Fibroblast of pulmonary artery (primary cell): ENCODE data around the gene RAX.
"Not testable (repeated sequence)": the region's sequence is repeated elsewhere in the genome, so short reads cannot be mapped to it uniquely, and the experiment has no call there.

Source experiments
- DNase-seq: peaks from one replicate; pipeline ENCODE4 v3.0.0-alpha.2; 2010; ENCODE audit warnings: low read depth
- H3K4me3 ChIP-seq: replicated peaks from 2 replicates; pipeline ENCODE4 v1.5.1; 2011; ENCODE audit warnings: low read depth, mild to moderate bottlenecking, control low read depth, low read length, moderate library complexity
- CTCF ChIP-seq: IDR thresholded peaks from 2 replicates; pipeline ENCODE4 v1.5.1; 2011; ENCODE audit warnings: mild to moderate bottlenecking, control low read depth, low read length, inconsistent platforms; ENCODE audit errors: missing control alignments

RAX gene

GRCh38 chr18:59265246-59265973 is 7.8 kb downstream of the RAX start:
- H3K4me3 ChIP-seq = peak overlapping the region; percentile 24
- DNase-seq = no peak
- TF ChIP-seq CTCF = no peak

GRCh38 chr18:59264651-59265245 is 8.5 kb downstream of the RAX start:
- no peak for DNase-seq
- no peak overlapping the region for H3K4me3 ChIP-seq
- TF ChIP-seq CTCF = no peak

- no peak for TF ChIP-seq CTCF
- no peak for DNase-seq
- H3K4me3 ChIP-seq = no peak overlapping the region
Observed at GRCh38 chr18:59264121-59264571, 9.1 kb downstream of the RAX start.

GRCh38 chr18:59263661-59264060 is 9.6 kb downstream of the RAX start:
- no peak for DNase-seq
- H3K4me3 ChIP-seq = no peak overlapping the region
- TF ChIP-seq CTCF = no peak

- not testable (repeated sequence) for DNase-seq
Observed at GRCh38 chr18:59262243-59262642, 11.0 kb downstream of the RAX start.

GRCh38 chr18:59261842-59262241 is 11.4 kb downstream of the RAX start:
- H3K4me3 ChIP-seq, DNase-seq: not testable (repeated sequence)

More at GRCh38 chr18:59262243-59262642, 11.0 kb downstream of the RAX start:
- H3K4me3 ChIP-seq = not testable (repeated sequence)

- H3K4me3 ChIP-seq, DNase-seq: not testable (repeated sequence)
Observed at GRCh38 chr18:59255491-59255890, 17.8 kb downstream of the RAX start.

- peak; percentile 90 for DNase-seq
- no peak overlapping the region for H3K4me3 ChIP-seq
- peak; percentile 82 for TF ChIP-seq CTCF
Observed at GRCh38 chr18:59249199-59249774, 24.0 kb downstream of the RAX start.
